NCI-H146 (cell line): ENCODE results near the gene HOMER2.
A peak's percentile ranks its signal among the peaks of the same experiment; 100 is the strongest.

ENCODE experiments used
- DNase-seq: peaks from one replicate; lab custom pipeline; 2025; lab: John Stamatoyannopoulos, UW

The HOMER2 gene

GRCh38 chr15:82856397-82857170 is 95.9 kb downstream of the HOMER2 start:
- DNase-seq, result no peak

- no peak for DNase-seq
Observed at GRCh38 chr15:82855286-82856100, 97.0 kb downstream of the HOMER2 start.

- DNase-seq, result no peak
Observed at GRCh38 chr15:82854554-82854953, 98.0 kb downstream of the HOMER2 start.

- DNase-seq, result no peak
Observed at GRCh38 chr15:82852941-82853561, 99.5 kb downstream of the HOMER2 start.

- DNase-seq, result no peak
Observed at GRCh38 chr15:82851981-82852511, 100.5 kb downstream of the HOMER2 start.

GRCh38 chr15:82851306-82851850 is 101.1 kb downstream of the HOMER2 start:
- no peak for DNase-seq

- no peak for DNase-seq
Observed at GRCh38 chr15:82850731-82851130, 101.8 kb downstream of the HOMER2 start.

GRCh38 chr15:82849556-82850512 is 102.7 kb downstream of the HOMER2 start:
- DNase-seq, result peak; percentile 59

GRCh38 chr15:82848241-82848993 is 104.1 kb downstream of the HOMER2 start:
- DNase-seq, result no peak

GRCh38 chr15:82847703-82848102 is 104.8 kb downstream of the HOMER2 start:
- no peak for DNase-seq

GRCh38 chr15:82846621-82847020 is 105.9 kb downstream of the HOMER2 start:
- no peak for DNase-seq

- DNase-seq, result no peak
Observed at GRCh38 chr15:82845686-82846085, 106.8 kb downstream of the HOMER2 start.

GRCh38 chr15:82843566-82843965 is 109.0 kb downstream of the HOMER2 start:
- DNase-seq, result no peak

- no peak for DNase-seq
Observed at GRCh38 chr15:82840166-82840565, 112.4 kb downstream of the HOMER2 start.

- DNase-seq, result no peak
Observed at GRCh38 chr15:82839136-82839535, 113.4 kb downstream of the HOMER2 start.

GRCh38 chr15:82838096-82838735 is 114.3 kb downstream of the HOMER2 start:
- DNase-seq, result no peak

GRCh38 chr15:82835391-82835917 is 117.1 kb downstream of the HOMER2 start:
- no peak for DNase-seq

- DNase-seq, result no peak
Observed at GRCh38 chr15:82833362-82833682, 119.2 kb downstream of the HOMER2 start.

GRCh38 chr15:82832601-82833361 is 119.7 kb downstream of the HOMER2 start:
- no peak for DNase-seq
